Thymus (tissue), 11 donors: Measurements from ENCODE around the gene CACNA1E. TPM values are rescaled to one million over a fixed set of nuclear protein-coding genes. Genes with fewer than 3 reads are reported as not detected.

ENCODE experiments used
- DNase-seq, 9 donors: peaks; one replicate each; pipeline ENCODE4 v3.0.0-alpha.2; 2013; ENCODE audit warnings: low spot score in 9 of 9, low read depth in 6 of 9, missing footprints in 1 of 9
- H3K27ac ChIP-seq, 2 donors: one replicate each; pipeline ENCODE4 v1.5.1; 2013; ENCODE audit warnings: control low read depth in 1 of 2, low read depth in 1 of 2, low read length in 1 of 2, mild to moderate bottlenecking in 1 of 2, moderate library complexity in 1 of 2
- H3K27me3 ChIP-seq, 2 donors: one replicate each; pipeline ENCODE4 v1.5.1; 2013; ENCODE audit warnings: low read length in 1 of 2; ENCODE audit not compliant: control insufficient read depth in 2 of 2, insufficient read depth in 1 of 2
- H3K36me3 ChIP-seq, 2 donors: one replicate each; pipeline ENCODE4 v1.5.1; 2013; ENCODE audit warnings: low read length in 1 of 2, mild to moderate bottlenecking in 1 of 2, moderate library complexity in 1 of 2; ENCODE audit not compliant: control insufficient read depth in 2 of 2, insufficient read depth in 2 of 2
- H3K4me1 ChIP-seq, 2 donors: one replicate each; pipeline ENCODE4 v1.5.1; 2013; ENCODE audit warnings: low read length in 2 of 2; ENCODE audit not compliant: control insufficient read depth in 2 of 2, insufficient read depth in 2 of 2
- H3K4me3 ChIP-seq, 2 donors: one replicate each; pipeline ENCODE4 v1.5.1; 2013; ENCODE audit warnings: low read length in 2 of 2, control low read depth in 1 of 2, mild to moderate bottlenecking in 1 of 2
- H3K9me3 ChIP-seq, 2 donors: one replicate each; pipeline ENCODE4 v1.5.1; 2013; ENCODE audit warnings: low read length in 1 of 2, mild to moderate bottlenecking in 1 of 2; ENCODE audit not compliant: control insufficient read depth in 2 of 2, insufficient read depth in 1 of 2
- WGBS: extraction: QIAGEN DNeasy Blood & Tissue Kit; methylation state at CpG from one replicate; pipeline ENCODE4 v1.1.7; 2013; 5-methylcytosine and 5-hydroxymethylcytosine counted together
- polyA plus RNA-seq: library from polyadenylated mRNA; stranded (reverse); fragments of 200-250 nt; gene quantifications from one replicate; pipeline ENCODE4 v1.2.3, GENCODE V29; 2013
- total RNA-seq: library from RNA; stranded (reverse); fragments of 120-200 nt; gene quantifications from one replicate; pipeline ENCODE4 v1.2.4, GENCODE V29; 2013
- donor health status: healthy.

CACNA1E gene
- total and polyA plus RNA-seq, 2 donors = 0.05 to 0.09 TPM

- Histone ChIP-seq H3K4me3 (no peak overlapping the region), H3K27ac (no peak overlapping the region), H3K27me3 (no peaks in the 10 kb centered on the region), H3K9me3 (peaks cover 0 to 1% of the 10 kb centered on the region in 2 donors), H3K36me3 (no peaks in the 10 kb centered on the region), H3K4me1 (peaks cover 0 to 2% of the 10 kb centered on the region in 2 donors)
- 24% methylated on average over 4 of the region's 4 CpGs for WGBS
- no peak for DNase-seq
Observed at GRCh38 chr1:181545395-181545794, 62.1 kb downstream of the CACNA1E start.

- no peaks in the 10 kb centered on the region for H3K27me3 ChIP-seq
- no peak overlapping the region for H3K27ac ChIP-seq
- H3K36me3 ChIP-seq = no peaks in the 10 kb centered on the region
- H3K9me3 ChIP-seq = peaks cover 0 to 1% of the 10 kb centered on the region in 2 donors
- H3K4me1 ChIP-seq = peaks cover 0 to 2% of the 10 kb centered on the region in 2 donors
- H3K4me3 ChIP-seq = no peak overlapping the region
- WGBS = 89% methylated on average over 2 of the region's 2 CpGs
- DNase-seq = no peak
Observed at GRCh38 chr1:181548497-181548896, 65.2 kb downstream of the CACNA1E start.

GRCh38 chr1:181551249-181551648, 67.9 kb downstream of the CACNA1E start:
- no peak for DNase-seq
- Histone ChIP-seq H3K4me3 (no peak overlapping the region), H3K27me3 (no peaks in the 10 kb centered on the region), H3K9me3 (peaks cover 0 to 1% of the 10 kb centered on the region in 2 donors), H3K4me1 (no peaks in the 10 kb centered on the region), H3K36me3 (no peaks in the 10 kb centered on the region), H3K27ac (no peak overlapping the region)
- WGBS = 53% methylated on average over 6 of the region's 6 CpGs

DNA sequence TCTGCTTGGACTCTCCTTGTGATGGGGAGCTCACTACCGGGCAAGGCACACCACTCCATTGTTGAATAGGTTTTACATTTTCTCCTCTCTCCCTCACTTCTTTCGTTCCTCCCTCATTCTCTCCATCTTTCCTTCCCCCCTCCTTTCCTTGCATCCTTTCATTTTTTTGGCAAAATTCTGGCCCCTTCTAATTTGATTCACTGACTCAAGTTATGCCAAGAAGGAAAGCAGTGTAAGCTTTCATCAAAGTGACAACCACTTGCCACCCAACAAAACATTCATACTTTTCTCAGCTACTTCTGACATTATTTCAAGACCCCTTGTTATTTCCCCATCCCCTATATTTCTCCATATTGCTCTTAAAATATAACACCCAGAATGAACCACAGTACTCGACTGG, 68.4 kb downstream of the CACNA1E start:
- Histone ChIP-seq H3K4me1 (no peaks in the 10 kb centered on the region), H3K4me3 (no peak overlapping the region), H3K27me3 (no peaks in the 10 kb centered on the region), H3K9me3 (peaks cover 0 to 1% of the 10 kb centered on the region in 2 donors), H3K36me3 (no peaks in the 10 kb centered on the region), H3K27ac (no peak overlapping the region)
- WGBS = 85% methylated on average over 3 of the region's 3 CpGs
- no peak for DNase-seq

GRCh38 chr1:181554465-181554864, 71.1 kb downstream of the CACNA1E start:
- DNase-seq = no peak

DNA sequence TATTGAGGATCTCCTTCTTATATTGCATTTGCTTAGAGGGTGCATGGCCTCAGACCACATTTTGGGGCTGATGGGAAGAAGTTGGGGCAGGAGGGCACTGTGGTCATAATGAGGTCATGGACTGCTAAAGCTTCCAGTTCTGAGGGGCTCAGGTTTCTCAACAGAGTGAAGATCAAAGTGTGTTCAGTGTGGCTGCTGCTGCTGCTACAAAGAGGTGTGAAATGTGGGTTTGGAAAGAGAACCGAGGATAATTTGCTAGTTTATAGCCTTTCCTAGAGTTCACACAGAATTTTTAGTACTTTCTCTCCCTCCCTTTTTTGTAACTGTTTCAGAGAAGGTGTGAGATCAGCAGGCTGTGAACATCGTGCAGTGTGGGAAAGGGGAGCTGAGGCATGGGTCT, 73.3 kb downstream of the CACNA1E start:
- 15% methylated on average over 2 of the region's 2 CpGs for whole genome bisulfite sequencing

More at GRCh38 chr1:181554465-181554864, 71.1 kb downstream of the CACNA1E start:
- Histone ChIP-seq H3K9me3 (peaks cover 0 to 1% of the 10 kb centered on the region in 2 donors), H3K36me3 (no peaks in the 10 kb centered on the region), H3K4me1 (no peaks in the 10 kb centered on the region), H3K4me3 (no peak overlapping the region), H3K27me3 (no peaks in the 10 kb centered on the region), H3K27ac (no peak overlapping the region)
- WGBS = 79% methylated on average over 4 of the region's 4 CpGs

DNA sequence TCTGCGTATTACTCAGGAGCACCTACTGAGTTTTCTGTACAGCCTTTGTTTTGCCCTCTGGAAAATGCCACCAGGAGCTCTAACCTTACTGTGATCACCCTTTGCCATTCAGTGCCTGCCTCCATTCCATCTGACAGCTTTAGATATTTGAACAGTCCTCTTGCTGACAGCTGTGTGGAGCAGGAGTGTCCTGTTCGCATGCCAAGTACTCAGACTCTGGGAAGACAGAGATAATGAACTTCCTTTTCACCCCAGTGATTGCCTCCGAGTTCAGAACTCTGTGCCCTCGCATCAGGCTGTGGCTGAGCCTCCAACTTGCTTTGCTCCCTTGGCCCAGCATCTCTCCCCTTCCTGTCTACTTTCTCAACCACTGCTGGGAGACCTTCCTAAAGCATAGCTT, 74.0 kb downstream of the CACNA1E start:
- Histone ChIP-seq H3K36me3 (no peaks in the 10 kb centered on the region), H3K4me3 (no peak overlapping the region), H3K9me3 (no peaks in the 10 kb centered on the region), H3K27ac (no peak overlapping the region), H3K4me1 (no peaks in the 10 kb centered on the region), H3K27me3 (no peaks in the 10 kb centered on the region)
- no peak for DNase-seq
- WGBS = 57% methylated on average over 4 of the region's 4 CpGs

More for the DNA sequence above, 73.3 kb downstream of the CACNA1E start:
- H3K9me3 ChIP-seq = no peaks in the 10 kb centered on the region
- no peak overlapping the region for H3K27ac ChIP-seq
- no peaks in the 10 kb centered on the region for H3K4me1 ChIP-seq
- H3K4me3 ChIP-seq = no peak overlapping the region
- H3K27me3 ChIP-seq = no peaks in the 10 kb centered on the region
- H3K36me3 ChIP-seq = no peaks in the 10 kb centered on the region
- no peak for DNase-seq

GRCh38 chr1:181558416-181558815, 75.1 kb downstream of the CACNA1E start:
- Histone ChIP-seq H3K9me3 (no peaks in the 10 kb centered on the region), H3K27ac (no peak overlapping the region), H3K4me3 (no peak overlapping the region), H3K4me1 (no peaks in the 10 kb centered on the region), H3K36me3 (no peaks in the 10 kb centered on the region), H3K27me3 (no peaks in the 10 kb centered on the region)
- WGBS = 94% methylated on average over 4 of the region's 4 CpGs
- no peak for DNase-seq

DNA sequence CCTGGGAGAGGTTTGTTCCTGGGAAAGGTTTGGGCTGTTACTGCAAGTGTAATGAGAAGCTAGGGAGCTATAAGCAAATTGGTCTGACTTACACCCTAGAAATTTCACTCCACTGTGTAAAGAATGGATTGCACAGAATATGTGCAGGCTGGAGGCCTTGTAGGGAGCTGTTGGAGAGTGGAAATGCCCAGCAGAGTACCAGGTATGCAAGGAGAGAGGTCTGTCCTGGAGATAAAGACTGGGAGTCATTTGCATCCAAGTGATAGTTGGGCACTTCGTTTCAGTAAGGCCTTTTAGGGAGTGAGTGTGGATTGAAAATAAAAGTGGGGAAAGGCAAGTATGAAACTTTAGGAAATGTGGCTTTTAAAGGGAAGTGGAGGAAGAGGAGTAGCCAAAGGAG, 75.8 kb downstream of the CACNA1E start:
- H3K36me3 ChIP-seq = no peaks in the 10 kb centered on the region
- H3K4me1 ChIP-seq = no peaks in the 10 kb centered on the region
- 3% methylated on average over 1 of the region's 1 CpG for WGBS
- no peaks in the 10 kb centered on the region for H3K27me3 ChIP-seq
- DNase-seq = no peak
- H3K4me3 ChIP-seq = no peak overlapping the region
- no peak overlapping the region for H3K27ac ChIP-seq
- no peaks in the 10 kb centered on the region for H3K9me3 ChIP-seq

DNA sequence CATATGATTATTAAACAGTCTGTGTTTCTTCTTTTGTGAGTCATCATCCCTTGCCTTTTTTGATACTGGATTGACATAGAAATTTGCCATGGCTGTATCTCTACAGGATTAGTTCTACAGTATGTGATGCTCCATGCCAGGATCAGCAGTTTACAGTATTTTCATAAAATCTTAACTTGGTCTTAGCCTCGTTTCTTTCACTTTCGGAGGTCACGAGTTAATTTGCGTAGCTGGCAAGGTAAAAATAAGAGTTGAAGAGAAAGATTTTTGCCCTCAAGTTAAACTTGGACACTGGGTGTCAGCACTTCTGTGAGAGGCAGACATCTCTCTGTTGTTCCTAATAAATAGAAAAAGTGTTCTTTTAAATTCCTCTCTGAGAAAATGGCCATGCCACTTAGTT, 79.1 kb downstream of the CACNA1E start:
- Histone ChIP-seq H3K4me1 (no peaks in the 10 kb centered on the region), H3K9me3 (no peaks in the 10 kb centered on the region), H3K4me3 (no peak overlapping the region), H3K27me3 (no peaks in the 10 kb centered on the region), H3K36me3 (no peaks in the 10 kb centered on the region), H3K27ac (no peak overlapping the region)
- no peak for DNase-seq
- 95% methylated on average over 4 of the region's 4 CpGs for WGBS
